HG02885 (cell line): ENCODE results near the gene IFNAR2.
A peak's percentile ranks its signal among the peaks of the same experiment; 100 is the strongest.

Experiments
- ATAC-seq: cut with Tn5 transposase; IDR thresholded peaks from one replicate; pipeline ENCODE4 v1.9.1; 2021; ENCODE audit warnings: mild to moderate bottlenecking; ENCODE audit not compliant: unreplicated experiment, poor library complexity

The IFNAR2 gene

GRCh38 chr21:33229784-33230544 lies at the start of gene IFNAR2:
TSS of gene IFNAR2 (plus strand) at chr21:33229938. CDS start at chr21:33241923, 11,985 bp downstream.
- peak; percentile 87 for ATAC-seq

DNA sequence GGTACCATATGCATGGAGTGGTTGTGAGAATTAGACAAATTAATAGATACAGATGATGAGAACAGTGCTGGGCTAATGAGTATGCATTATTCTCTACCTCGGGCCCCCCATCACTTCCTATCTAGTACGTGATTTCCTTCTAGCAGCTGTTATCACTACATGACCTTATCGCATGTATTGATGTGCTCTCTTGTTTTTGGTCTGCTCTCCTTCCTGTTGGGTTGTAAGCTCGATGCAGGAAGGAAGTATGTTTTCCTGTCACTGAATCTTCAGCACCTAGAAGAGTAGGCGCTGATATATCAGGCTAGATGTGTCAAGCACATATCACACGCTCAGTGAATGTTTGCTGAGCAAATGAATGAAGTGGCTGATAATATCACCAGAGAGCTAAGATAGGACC lies 43.9 kb upstream of the IFNAR2 start:
- no peak for ATAC-seq

DNA sequence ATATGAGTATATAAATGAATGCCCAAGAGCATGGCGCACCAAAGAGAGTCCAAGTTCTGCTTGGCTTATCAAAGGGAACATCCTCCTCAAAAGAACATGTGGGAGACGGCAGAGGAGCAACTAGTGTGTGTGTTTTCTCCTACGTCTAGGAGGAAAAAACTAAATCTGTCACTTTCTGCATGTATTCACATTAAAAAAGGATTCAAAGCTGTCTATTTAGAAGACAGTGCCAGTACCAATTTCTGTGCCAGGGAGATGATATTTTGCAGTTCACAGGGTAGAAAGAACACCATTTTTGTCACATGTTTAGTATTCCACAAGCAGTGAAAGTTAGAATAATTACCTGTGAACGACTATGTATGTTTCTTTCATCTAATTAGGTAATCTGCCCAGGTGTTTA lies 42.5 kb upstream of the IFNAR2 start:
- ATAC-seq, result no peak

DNA sequence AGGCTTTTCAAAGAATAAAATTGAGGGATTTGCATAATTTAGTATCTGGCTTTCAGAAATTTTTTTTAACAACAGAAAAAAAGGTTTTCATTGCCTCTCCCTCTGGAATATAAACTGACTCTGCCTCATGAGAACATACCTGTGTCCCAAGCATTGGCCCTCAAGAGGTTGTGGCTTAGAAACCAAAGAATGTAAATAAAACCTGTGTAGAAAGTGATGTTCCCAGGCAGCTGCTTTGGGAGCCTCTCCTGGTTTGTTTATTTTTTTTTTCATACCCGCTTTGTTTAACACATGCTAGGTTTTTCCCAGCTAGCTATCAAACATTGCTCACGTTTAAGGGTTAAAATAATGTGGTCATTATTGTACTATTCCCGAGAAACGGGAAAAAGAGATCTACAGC lies 40.5 kb upstream of the IFNAR2 start:
- ATAC-seq, result no peak

- ATAC-seq, result no peak
Measured at GRCh38 chr21:33189824-33190223, 39.9 kb upstream of the IFNAR2 start.

DNA sequence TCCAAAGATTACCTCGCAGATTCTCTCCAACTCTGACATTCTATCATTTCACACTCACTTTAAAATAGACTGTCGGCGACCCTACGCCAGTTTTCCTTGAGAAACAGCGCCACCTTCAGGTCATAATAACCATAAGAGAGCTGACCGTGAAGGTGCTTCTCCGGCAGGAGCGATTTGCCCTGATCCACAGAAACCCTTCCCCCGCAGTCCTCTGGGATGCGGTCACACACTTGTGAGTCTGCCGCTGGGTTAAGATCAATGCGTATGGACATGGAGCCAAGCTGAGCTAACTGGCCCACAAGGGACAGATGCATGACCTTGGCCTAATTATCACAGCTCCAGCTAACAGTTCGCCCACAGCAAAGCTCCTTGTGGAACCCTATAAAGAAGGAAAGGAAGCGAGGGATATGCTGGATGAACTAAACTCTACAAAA lies 32.8 kb upstream of the IFNAR2 start:
- ATAC-seq, result peak; percentile 43

GRCh38 chr21:33197496-33197895 lies 32.2 kb upstream of the IFNAR2 start:
- ATAC-seq, result no peak

GRCh38 chr21:33198346-33199099 lies 31.2 kb upstream of the IFNAR2 start:
- ATAC-seq, result no peak

DNA sequence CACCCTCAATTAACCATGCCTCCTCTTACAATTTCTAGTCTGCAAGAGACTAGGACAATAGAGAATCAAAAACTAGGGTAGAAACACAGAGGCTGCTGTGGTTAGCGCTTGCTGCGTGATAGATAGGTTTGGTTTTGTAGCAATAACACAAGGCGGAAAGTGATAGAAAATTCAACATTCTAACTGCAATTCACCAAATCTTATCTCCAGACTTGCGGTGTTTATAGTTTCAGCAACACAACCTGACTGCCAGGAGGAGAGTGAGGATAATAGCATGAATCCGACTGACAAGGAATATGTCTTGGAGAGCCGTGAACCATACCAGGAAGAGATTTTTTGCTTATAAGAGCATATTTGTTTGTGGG lies 30.7 kb upstream of the IFNAR2 start:
- no peak for ATAC-seq

GRCh38 chr21:33199516-33200217 lies 30.1 kb upstream of the IFNAR2 start:
- peak; percentile 85 for ATAC-seq

- no peak for ATAC-seq
Measured at GRCh38 chr21:33201956-33202355, 27.8 kb upstream of the IFNAR2 start.

GRCh38 chr21:33202464-33203363 lies 27.0 kb upstream of the IFNAR2 start:
- no peak for ATAC-seq

GRCh38 chr21:33203371-33203724 lies 26.4 kb upstream of the IFNAR2 start:
- no peak for ATAC-seq

- ATAC-seq, result no peak
Measured at GRCh38 chr21:33205476-33205875, 24.3 kb upstream of the IFNAR2 start.

GRCh38 chr21:33206771-33207281 lies 22.9 kb upstream of the IFNAR2 start:
- ATAC-seq, result no peak

DNA sequence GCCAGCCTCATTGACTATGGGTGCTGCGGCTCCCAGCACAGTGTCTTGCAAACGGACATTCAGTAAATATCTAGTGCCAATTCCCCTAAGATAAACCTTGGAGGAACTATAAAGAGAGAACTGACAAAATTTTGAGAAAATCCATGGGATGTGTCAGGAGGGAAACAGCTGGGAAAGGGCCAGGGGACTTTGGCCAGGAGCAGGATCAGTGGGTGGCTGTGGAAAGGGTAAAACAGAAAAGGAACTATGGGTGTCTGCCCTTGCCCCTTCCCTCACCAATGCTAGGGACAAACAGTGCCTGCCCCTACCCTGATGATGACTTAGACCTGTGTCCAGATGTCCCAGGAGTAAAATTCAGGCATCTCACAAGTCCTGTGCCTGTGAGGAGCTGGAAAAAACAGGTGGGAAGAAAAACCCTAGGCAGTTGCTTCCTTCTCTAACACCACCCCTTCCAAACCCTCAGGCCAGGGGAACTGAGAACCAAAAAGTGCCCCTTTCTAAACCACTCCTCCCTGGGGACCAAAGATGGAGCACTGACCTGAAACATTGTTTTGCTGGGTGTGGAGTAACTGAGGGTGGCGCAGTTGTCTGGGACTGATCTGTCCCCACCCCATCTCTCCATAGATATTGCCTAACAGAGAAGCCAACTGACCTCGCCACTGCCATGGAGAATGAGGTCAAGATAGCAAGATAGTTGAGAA lies 22.1 kb upstream of the IFNAR2 start:
- ATAC-seq, result no peak

- ATAC-seq, result no peak
Measured at GRCh38 chr21:33208534-33208933, 21.2 kb upstream of the IFNAR2 start.

GRCh38 chr21:33211305-33211704 lies 18.4 kb upstream of the IFNAR2 start:
- no peak for ATAC-seq

- ATAC-seq, result no peak
Measured at GRCh38 chr21:33211732-33212131, 18.0 kb upstream of the IFNAR2 start.
